HT-29 (cell line): Measurements from ENCODE around the gene SDS. TPM values are rescaled to one million over a fixed set of nuclear protein-coding genes. Genes with fewer than 3 reads are reported as not detected.

Experiments
- DNase-seq: peaks from one replicate; pipeline ENCODE4 v3.0.0-alpha.2; 2015; ENCODE audit warnings: low spot score
- total RNA-seq: library from RNA; depleted of rRNA; stranded (reverse); fragments of >200 nt; shearing (Covaris generic); gene quantifications from 2 replicates; pipeline ENCODE4 v1.2.3, GENCODE V29; 2014

Gene SDS
- total RNA-seq, 1 experiment from 2014 or later: not detected

DNA sequence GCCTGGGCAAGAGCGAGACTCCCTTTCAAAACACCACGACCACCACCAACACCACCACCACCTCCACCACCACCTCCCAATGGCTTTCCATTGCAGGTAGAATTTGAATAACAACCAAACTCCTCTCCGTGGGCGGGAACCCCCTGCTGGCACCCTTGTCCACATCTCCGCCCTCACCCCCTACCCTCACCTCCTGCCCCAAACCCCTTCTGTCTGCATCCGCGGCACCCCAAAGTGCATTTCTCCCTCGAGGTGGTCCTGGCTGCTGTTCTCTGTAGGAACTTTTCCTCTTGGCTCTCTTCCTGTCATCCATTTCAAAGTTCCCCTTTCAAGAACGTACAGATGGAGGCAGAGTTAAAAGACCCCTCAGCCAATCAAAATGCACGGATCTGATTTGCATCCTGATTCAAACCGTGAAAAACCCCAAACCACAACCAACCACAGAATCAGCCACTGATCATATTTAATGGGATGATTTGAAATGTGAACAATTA lies 22.3 kb upstream of the SDS start:
- DNase-seq: no peak

DNA sequence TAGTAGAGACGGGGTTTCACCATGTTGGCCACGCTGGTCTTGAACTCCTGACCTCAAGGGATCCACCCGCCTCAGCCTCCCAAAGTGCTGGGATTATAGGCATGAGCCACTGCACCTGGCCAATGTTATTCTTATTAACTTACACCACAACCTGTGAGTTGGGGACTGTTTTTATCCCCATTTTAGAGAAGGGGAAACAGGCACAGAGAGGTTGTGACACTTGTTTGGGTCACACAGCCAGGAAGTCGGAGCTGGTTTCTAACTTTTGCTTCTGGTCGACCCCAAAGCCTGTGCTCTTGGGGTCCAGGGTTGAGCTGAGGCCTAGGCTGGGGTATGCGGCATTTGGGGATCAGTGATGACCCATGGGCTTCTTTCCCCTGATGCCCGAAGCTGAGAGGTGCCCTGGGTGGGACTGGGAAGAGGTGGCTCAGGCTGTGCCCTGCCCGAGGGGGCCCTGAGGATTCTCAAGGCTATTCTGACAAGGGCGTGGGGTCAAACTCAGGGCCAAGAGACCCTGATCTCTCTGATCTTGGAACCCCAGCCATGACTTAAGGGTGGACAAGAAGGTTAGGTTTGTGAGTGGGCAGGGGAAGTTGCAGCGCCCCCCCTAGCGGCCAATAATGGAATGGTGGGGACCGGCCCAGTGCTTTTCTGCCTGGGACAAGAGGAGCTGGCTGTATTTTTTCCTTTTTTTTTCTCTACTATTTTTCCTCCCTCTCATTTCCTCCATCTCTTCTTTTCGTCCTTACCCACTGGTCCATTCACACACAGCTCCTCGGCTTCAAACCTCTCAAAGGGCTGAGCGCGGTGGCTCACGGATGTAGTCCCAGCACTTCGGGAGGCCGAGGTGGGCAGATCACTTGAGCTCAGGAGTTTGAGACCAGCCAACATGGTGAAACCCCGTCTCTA lies 21.5 kb upstream of the SDS start:
- peak; percentile 60 for DNase-seq

DNA sequence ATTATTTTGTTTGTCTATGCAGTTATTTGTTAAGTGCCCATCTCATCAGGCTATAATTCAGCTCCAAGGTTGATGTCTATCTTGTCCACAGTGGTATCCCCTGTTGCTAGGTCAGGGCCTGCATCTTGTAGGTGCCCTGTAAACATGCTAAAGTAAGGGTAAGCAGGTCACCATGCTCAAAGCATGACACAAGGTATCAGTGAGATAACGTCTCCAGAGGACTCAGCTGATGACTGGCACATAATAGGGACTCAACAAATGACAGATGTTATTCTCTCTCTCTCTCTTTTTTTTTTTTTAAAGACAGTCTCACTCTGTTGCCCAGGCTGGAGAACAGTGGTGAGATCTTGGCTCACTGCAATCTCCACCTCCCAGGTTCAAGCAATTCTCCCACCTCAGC lies 20.8 kb upstream of the SDS start:
- DNase-seq: no peak

DNA sequence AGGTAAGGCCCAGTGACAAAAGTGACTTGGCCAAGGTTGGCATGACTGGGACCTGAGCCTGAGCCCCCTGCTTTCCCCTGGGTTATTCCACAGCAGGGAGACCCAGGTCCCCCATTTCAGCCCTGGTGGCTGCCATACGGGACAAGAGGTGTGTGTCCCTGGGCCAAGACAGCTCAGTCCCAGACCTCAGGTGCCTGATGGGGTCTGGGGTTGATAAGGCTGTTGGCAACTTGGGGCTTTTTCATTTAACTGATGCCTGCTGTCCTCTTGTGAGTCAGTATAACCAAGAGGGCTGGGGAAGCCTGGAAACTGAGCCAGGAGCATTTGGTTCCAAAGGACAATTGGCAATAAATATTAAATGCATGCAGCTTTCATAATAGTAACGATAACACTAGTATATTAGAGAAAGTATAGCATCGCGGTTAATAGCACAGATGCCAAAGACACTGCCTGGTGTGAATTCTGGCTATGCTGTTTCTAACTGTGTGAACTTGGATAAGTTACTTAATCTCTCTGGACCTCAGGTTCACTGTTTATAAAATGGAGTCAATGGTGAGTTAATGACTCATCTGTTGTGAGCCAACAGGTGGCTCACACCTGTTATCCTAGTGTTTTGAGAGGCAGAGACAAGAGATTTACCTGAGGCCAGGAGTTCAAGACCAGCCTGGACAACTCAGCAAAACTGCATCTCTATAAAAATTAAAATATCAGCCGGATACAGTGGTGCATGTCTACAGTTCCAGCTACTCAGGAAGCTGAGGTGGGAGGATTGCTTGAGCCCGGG lies 19.4 kb upstream of the SDS start:
- no peak for DNase-seq

DNA sequence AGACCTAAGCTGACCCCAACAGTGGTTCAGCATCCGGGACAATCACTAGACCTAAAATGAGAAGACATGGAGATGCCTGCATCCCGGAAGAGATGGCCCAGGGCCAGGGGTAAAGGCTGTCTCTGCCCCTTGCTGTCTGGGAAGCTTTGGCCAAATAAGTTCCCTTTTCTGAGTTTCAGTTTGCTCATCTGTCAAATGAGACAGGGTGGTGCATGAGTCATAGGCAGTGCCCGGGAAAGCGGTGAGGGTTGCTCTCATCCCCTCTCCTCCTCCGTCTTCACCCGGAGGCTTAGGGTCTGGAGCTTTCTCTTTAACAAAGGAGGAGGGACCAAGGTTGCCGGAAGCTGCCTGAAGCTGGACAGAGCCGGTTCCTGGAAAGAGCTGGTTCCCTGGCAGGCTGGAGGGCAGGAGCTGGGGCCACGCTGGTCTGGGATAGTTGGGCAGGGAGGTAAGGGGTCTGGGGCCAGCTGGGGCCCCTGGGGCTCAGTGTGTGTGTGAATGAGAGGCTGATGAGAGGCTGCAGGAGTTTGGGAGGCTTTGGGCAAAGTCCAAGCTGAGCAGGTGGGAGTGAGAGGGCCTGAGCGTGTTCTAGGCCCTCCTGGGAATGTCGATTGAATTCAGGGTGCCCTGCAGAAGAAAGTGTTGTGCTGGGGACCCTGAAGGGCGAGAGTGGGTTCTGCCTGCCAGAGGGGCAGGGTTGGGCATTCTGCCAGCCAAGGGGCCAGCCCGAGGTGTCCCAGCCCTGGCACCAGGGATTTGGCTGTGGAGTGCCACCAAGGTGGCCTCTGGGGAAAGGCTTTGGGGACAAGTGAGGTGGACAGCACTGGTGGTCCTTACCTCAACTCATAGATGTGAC lies 18.6 kb upstream of the SDS start, which contains the start of gene SDSL:
TSS of gene SDSL (plus strand) at position 351 of the 856 bp plus-strand sequence. CDS start 5,603 bp downstream, outside the sequence.
- DNase-seq: peak; percentile 78

DNA sequence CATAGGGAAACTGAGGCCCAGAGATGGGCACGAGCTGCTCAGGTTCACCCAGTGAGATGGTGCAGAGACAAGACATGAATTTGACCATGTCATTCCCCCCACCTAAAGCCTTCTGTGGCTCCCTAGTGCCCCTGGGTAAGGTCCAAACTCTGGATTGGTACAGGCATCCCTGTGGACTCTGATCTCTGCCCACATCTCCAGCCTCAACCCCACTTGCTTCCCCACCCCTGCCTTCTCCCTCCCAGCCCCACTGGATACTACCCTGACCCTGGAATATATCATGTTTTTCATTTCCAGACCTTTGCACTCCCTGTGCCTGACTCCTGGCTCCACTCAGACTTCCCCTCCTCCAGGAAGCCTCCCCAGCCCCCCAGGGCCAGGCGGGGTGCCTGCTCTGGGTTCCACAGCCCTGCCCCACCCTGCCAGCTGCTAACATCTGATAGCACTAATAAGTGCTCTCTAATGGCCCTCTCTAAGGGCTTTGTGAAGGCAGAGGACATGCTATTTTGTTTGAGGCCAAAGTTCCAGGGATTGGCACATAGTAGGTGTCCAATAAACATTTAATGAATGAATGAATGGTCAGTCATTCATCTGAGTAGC lies 17.4 kb upstream of the SDS start:
- DNase-seq: no peak

DNA sequence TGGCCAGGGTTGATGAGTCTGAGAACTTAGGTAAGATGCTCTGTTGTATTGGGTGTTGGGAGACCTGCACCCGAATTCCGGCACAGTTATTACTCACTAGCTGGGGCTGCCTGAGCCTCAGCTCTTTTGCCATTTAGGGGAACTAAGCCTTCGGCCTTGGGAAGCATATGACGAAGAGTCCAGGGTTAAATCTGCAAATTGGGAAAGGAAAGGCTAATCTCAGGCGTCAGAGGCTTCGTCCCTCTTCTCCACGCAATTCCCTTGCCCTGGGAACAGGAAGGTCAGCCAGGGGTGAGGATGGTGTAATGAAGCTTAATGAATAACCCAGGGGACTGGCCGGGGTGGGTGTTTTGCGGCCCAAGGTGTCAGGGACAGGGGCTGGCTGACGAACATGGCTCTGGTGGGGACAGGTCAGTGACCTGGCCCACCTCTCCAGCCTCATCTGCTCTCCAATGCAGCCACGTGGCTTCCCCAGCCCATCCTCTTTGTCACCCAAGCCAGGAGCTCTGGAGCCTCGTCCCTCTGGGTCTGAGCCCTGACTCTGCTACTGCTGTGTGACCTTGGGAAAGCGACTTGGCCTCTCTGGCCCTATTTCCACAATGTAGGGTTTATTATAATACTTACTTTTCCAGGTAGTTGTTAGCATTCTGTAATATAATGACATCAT lies 14.7 kb upstream of the SDS start:
- no peak for DNase-seq

DNA sequence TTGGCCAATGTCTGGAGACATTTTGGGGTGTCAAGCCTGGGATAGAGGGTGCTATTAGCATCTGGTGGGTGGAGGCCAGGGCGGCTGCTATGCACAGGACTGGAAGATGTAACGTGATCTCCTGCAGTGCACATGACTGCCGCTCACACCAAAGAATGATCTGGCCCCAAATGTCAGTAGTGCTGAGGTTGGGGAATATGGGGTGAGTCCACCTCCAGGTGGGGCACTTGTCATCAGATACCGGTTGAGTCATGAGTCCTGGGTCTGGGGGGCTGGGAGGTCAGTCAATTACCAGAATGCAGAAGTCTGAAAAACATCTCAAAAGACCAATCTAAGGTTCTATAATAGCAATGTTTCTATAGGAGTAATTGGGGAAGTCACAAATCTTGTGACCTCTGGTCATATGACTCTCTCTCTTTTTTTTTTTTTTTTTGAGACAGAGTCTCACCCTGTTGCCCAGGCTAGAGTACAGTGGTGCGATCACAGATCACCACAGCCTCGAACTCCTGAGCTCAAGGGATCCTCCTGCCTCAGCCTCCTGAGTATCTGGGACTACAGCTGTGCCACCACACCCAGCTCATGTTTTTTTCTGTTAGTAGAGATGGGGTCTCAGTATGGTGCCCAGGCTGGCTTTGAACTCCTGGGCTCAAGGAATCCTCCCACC lies 12.5 kb upstream of the SDS start:
- no peak for DNase-seq

DNA sequence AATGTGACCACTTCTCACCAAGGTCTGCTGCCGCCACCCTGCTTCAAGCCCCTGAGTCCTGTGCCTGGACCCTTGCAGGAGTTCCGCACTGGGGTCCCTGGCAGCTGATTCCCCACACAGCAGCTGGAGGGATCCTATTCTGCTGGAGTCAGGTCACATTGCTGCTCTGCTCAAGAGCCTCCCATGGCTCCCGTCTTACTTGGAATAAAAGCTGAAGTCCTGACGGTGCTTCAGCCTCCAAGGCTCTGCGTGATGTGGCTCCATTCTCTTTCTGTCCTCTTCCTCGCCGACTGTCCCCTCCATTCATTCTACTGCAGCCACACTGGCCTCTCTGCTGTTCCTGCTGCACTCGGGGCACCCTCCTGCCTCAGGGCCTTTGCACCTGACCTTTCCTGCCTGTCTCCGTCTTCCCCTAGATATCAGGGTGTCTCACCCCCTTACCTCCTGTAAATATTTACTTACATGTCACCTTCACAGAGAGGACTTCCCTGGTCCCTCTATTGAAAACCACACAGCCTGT lies 10.9 kb upstream of the SDS start:
- no peak for DNase-seq

DNA sequence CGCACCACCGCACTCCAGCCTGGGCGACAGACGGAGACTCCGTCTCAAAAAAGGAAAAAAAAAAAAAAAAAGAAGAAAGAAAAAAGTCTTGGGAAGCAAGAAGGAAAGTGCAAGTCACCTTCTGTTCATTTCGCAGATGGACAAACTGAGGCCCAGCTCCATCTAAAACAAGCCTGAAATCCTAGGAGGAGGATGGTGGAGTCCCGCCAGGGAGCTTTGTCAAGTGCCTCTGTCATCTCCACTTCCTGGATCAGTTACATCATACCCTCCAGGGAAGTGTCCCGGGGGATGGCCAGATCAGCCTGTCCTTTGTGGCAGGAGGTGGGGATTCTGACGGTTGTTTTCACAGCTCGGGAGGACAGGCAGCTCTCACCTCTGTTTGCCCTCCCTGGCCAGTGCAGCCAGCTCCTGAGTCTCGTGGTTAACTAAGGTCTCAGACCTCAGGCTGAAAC lies 9.8 kb upstream of the SDS start:
- no peak for DNase-seq

DNA sequence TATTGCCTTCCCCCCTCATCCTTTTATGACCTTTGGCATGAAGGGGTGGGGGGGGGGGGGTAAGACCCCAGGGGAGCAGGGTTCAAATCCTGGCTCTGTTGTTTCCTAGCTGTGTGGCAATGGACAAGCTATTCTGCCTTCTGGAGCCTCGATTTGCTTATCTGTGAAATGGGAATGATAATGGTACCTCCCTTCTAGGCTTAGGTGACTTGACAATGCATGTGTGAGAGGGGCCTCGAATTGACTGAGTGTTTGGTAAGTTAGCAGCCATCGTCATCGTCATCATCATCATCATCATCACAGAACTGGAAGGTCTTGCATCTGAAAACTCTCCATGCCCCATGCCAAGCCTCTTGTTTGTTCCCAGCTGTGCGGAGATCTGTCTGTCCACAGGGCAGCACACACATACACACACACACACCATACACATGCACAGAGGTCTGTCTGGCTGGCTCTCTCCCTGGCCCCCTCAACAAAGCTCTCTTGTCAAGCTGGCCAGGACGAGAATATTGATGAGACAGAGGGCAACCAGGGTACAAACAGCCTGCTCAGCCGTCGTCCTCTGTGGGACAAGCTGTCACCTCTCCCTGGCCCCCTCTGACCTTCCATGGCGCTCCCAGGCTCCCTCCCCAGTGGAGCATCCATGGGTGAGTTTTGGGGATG lies 5.9 kb upstream of the SDS start:
- DNase-seq: no peak

DNA sequence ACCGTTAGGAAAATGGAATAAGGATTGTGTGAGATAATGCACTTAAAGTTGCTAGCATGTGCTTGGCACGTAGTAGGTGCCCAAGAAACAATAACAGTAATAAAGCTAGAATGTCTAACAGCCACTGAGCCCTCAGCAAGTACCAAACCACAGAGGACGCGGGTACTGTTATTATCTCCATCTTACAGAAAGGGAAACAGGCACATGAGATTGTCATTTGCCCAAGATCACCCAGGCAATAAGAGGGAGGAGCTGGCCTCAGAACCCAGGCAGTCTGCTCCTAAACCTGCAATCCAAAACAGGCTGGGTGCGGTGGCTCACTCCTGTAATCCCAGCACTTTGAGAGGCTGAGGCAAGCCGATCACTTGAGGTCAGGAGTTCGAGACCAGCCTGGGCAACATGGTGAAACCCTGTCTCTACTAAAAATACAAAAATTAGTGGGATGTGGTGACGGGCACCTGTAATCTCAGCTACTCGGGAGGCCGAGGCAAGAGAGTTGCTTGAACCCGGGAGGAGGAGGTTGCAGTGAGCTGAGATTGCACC lies 5.1 kb upstream of the SDS start:
- DNase-seq: no peak

DNA sequence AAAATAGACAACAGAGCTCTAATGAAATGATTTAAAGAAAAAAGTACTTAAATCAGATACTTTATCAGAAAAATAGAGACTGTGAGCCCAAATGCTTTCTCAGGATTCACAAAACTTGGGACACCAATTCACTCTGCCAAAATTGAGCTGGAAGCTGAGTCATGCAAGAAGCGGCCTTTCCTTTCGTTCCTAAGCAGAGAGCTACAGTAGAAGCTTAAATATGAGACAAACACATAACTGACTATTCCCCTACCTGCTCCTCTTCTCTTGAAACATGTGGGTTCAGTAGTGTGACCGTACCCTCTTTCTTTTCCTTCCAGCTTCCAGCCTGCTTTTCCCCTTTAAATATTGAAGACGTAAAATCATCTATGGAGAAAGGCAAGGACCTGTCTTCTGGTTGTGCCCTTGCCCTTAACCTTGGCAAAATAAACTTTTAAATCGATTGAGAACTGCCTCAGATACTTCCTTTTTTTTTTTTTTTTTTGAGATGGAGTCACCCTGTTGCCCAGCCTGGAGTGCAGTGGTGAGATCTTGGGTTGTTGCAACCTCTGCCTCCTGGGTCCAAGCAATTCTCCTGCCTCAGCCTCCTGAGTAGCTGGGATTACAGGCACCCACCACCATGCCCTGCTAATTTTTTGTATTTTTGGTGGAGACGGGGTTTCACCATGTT lies 4.4 kb upstream of the SDS start:
- DNase-seq: no peak

DNA sequence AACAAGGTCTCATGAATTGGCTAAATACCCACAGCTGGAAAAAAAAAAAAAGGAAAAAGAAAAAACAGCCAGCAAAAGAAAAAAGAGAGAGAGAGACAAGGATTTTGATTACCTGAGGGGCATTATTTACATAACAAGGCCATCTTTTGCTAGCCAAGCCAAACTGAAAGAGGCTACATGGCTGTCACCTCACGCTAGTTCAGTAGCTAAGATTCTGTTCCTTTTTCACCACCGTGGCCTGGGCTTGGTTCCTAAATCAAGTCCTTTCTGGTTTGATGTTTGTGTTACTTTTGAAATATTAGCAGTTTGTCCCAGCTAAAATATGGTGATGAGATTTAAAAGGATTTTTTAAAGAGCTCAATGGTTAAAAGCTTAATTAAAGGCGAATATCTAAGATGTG lies 2.0 kb upstream of the SDS start:
- no peak for DNase-seq

DNA sequence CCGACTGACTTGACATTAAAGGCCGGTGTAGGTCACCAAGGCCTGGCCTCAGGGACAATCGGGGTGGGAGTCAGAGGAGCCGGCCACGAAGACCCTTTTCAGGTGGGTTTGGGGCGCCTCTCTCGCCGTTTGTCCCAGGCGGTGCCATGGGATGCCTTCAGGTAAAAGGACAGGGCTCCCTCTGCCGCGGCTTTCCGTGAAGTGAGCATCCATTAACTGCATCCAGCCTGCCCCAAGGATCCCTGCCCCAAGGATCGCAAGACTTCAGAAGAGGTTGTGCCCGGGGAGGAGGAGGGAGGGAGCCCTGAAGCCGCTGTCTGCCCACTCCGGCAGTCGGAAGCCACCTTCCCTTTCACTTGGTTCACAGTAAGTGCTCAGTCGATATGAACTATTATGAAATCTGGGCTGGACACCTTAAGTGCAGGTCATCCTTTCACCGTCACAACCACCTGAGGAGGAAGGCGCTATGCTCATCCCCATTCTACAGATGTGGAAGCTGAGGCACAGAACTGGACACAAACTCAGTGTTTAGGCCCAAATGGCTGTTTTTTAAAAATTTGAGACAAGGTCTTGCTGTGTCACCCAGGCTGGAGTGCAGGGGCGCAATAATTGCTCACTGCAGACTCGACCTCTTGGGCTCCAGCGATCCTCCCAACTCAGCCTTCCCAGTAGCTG lies 964 bp downstream of the SDS start:
- DNase-seq: no peak

DNA sequence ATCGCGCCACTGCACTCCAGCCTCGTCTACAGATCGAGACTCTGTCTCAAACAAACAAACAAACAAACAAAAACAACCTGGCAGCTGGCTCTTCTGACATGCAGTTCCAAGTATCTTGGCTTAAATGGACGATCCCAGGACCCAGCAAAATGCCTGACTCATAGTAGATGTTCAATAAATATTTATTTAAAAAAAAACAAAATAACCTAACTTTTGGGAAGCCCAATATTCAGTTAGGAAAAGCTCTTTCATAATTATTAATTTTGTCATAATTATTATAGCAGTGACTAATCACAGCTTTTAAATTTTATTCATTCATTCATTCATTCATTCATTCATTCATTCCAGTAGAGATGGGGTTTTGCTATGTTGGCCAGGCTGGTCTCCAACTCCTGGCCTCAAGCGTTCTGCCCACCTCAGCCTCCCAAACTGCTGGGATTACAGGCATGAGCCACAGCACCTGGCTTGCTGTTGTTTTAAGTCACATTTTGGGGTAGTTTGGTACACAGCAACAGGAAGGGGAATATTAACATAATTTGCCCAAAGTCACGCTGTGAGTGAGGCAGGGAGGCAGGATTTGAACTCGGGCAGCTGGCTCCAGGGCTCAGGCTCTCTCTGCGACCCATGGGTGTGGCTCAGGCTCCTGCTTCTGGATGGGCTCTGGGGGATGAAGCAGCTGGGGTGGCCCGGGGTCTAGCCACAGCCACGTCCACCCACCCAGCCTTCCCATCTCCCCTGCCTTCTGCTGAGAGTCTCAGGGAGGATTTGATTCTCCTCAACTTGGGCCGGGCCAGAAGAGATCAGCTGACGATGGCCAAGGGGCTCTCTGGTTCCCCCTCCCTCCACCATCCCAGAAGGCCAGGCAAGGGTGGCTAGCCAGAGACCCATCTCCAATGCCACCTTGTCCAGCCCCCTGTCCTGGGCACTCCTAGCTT lies 2.4 kb downstream of the SDS start:
- DNase-seq: no peak

DNA sequence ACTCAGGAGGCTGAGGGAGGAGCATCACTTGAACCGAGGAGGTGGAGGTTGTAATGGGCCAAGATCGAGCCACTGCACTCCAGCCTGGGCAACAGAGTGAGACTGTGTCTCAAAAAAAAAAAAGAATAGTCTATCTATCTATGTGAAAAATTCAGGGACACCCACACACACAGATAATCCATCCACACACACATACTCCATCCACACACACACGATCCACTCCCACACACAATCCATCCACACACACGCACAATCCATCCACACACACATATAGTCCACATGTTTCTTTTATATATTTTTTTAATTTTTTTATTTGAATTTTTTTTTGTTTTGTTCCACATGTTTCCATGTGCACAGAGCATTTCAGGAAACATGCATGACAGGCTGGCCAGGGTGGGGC lies 3.3 kb downstream of the SDS start:
- no peak for DNase-seq
